HG02759 (cell line): Measurements from ENCODE around the gene LYPLAL1.
"Not testable (repeated sequence)": the region's sequence is repeated elsewhere in the genome, so short reads cannot be mapped to it uniquely, and the experiment has no call there.

Experiments
- ATAC-seq: cut with Tn5 transposase; IDR thresholded peaks from one replicate; pipeline ENCODE4 v1.9.1; 2021; ENCODE audit warnings: mild to moderate bottlenecking, moderate library complexity; ENCODE audit not compliant: unreplicated experiment

Gene LYPLAL1

DNA sequence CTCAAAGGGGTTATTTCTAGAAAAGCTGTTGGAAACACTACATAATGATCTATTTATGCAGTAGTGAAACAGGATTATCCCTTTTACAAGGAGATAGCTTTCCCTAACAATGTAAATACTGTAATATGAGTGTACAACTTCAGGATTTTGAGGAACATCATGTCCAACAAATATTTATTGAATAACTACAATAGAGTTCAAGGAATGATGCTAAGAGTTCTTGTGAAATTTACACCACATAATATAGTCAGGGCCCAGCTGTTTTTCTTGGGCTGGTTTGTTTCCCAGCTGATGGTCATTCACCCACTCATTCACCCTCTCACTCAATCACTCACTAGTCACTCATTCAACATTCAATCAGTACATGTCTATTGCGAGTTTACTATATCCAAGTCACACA, 12.3 kb upstream of the LYPLAL1 start:
- ATAC-seq, result no peak

DNA sequence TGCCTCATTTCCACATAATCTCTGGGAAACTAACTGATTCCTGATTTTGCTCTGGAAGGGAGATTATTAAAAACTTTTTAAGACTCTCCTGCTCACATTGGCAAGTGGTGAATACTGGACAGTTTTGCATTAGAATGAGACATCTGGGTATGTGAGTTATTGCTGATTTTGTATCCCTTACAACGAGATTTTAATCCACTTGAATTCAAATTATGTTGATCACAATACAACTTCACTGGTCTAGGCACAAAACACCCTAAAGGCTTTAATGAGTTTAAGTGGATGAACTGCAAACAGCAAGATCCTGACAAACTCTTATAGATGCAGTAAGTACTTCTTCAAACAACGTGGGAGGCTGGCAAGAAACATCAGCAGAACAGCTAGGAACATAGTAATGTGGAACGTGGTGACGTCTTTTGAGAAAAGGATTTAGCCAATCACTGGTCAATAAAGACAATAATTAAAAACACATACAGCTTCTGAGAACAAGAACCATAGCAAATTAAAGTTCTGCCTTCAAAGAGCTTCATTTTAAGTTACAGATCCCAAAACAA, 10.2 kb upstream of the LYPLAL1 start:
- no peak for ATAC-seq

DNA sequence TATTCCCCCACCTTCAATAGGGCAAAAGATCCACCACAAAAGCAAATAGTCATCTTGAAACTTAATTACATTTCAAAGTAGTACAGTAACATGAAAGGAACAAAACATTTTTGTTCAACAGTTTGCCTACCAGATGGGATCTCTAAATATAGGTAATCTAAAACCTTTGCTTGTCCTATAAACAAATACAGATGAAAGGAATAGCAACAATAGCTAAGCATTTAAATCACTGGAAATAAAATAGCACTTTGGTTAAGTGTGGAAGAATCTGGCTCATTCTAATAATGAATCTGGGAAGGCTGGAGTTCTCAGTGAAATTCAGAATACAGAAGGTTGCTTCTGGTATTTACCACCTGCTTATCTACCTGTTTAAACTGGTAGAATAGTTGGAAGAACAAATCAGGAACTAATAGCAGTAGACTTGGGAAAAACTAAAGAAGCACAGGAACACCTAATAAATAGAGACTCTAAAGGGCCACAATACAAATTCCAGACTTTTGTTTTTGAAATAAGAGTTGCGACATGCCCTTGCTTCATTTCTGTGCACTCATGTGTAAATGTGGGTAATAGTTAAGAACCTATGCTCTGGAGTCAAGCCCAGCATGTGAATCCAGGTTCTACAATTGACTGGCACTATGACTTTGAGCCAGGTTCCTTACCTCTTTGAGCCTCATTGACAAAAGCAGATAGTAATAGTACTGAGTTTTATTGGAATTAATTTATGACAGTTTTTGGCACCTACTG, 2.3 kb upstream of the LYPLAL1 start:
- ATAC-seq, result no peak

DNA sequence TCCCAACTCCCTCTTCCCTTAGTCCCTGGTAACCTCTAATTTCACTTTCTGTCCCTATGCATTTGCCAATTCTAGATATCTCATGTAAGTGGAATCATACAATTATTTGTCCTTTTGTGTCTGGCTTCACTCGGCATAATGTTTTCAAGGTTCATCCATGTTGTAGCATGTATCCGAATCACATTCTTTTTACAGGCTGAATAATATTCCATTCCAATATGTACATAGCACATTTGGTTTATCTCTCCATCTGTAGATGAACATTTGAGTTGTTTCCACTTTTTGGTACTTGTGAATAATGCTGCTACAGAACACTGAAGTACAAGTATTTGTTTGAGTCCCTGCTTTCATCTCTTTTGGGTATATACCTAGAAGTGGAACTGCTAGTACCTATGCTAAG, 857 bp upstream of the LYPLAL1 start:
- no peak for ATAC-seq

DNA sequence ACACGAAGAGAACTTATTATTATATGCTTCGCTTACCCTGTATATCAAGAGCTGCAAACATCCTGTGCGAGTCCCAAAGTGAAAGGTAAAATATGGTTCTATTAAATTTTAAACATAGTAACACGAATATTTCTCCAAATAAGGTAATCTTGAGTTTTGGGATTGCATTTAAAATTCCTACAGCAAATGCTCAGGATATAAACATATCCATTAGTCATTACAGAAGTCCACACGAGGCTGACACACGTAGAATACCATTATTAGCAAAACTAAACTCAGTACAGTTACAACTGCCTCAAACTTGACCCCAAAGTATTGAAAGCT, 282 bp upstream of the LYPLAL1 start:
- peak; percentile 1 for ATAC-seq

DNA sequence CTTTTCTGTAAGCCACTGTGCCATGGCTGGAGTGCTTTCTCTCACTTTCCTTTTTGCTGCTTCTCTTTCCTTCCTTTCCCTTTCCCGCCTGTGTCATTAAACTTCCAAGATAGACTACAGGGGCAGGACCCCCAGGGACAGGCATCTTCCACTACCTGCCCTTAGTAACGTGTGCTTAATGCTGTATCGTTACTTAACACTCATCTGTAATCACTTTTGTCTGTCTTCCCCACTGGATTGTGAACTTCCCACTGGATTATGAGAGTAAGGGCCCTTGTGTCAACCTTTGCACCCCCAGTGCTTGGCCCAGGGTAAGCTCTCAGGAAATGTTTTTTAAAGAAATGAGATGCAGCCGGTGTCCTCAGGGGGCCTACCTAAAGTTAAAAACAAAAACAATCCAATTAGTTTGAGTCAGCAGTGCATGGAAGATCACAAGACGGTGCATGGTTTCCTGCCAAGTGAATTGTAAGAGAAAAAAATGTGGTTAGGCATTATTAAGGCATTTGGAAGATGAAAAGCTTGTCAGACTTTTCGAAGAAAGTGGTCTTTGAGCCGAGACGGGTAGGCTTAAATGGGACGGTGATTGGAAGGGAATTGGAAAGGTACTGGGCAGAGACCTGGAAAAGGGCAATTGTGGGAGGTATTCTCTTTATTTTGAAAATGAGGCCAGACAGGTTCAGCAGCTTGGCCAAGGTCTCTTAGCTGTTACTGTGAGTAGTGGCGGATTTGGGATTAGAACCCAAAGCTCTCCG, 958 bp downstream of the LYPLAL1 start:
- ATAC-seq, result no peak

DNA sequence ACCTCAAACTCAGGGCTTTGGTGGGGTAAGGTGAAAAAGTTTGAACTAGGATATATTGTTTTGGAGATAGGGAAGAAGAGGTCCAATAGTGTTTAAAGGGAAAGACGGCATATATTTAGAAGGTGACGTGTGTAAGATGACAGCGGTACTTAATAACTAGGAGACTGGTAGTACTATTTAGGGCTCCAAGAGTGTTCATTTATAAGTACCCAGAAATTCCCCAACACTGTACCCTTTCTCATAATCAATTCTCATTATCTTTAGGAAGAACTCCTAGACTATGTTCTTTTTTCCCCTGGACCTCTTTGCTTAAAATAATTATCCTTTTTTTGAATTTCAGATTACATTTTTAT, 1.5 kb downstream of the LYPLAL1 start:
- ATAC-seq, result no peak

DNA sequence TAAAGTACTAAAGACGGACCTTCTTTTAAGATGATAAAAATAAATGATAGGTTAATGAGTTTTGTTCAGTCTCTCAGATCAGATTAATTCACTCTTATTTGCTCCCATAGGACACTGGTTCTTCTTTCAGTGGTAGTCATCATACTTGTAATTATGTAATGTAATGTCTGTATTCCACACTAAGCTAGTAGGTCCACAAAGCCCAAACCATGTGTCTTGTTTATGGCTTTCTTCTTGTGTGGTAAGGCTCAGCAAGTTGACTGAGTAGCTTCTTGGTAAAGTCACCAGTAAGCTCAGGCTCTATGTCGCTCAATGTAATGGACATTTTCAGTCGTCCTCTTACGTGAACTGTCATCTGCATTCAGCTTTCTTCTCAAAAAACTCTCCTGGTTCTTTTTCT, 2.5 kb downstream of the LYPLAL1 start:
- no peak for ATAC-seq

DNA sequence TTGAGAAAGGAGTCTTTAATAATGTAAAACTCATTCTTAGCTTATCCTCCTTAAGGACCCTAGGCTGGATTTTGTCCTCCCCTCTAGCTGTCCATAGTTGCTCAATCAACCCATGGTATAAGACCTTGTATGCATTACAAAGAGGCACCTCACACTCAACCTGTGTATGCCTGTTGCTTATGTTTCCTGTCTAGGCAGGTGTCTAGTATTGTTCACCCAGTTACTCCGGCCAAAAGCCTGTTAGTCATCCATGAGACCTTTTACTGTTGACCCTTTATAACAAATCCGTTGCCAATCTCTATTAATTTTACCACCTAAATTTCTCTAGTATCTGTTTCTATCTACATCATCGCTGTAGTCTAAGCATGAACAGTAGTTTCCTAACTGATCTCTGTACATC, 3.7 kb downstream of the LYPLAL1 start:
- peak; percentile 35 for ATAC-seq

DNA sequence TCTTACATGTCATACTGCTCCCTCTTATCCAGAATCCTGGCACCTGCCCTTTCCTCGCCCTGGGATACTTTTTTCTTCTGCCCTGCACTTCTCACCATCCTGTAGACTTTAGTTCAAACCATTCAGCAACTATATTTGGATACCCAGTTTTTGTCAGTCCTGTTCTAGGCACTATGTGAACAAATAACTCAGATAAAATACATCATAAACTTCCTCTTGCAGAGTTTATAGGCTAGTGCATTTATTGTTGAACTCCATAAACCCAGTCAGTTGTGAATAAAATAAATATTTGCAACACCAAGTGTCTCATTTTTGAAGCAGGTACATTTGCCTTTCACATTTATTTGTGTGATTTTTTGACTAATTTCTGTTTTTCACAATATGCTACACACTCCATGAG, 4.3 kb downstream of the LYPLAL1 start:
- ATAC-seq, result no peak

DNA sequence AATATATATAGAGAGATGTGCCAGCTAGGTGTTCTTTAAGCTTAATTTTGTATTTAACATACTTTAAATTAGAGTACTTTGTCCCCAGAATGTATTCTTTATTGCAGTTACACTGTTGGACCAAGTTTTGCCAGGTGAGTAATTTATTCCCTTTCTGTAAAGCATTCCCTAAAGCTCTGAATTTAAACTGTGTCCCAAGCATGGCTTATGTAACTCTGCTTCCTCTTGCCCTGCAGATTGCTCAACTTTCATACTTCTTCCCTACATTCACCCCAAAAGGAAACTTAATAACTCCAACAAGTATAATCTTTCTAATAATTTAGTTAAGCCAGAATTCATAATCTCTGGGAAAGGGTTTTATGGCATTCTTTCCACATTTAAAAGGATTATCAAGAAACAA, 5.6 kb downstream of the LYPLAL1 start:
- ATAC-seq, result no peak

DNA sequence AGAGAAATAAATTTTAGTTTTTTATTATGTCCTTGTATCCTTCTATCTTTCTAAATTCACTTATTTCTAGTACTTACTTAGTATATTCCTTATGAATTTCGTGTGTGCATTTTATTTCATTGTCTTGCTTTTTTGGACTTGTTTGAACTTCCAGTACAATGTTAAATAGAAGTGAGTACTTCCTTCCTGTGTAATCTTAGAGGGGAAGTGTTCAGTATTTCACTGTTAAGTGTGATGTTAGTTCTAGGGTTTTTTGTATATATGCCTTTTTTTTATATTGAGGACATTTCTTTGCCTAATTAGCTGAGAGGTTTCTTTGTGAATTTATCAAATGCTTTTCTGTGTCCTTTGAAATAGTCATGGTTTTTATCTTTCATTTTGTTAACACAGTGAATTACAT, 10.7 kb downstream of the LYPLAL1 start:
- ATAC-seq, result no peak

DNA sequence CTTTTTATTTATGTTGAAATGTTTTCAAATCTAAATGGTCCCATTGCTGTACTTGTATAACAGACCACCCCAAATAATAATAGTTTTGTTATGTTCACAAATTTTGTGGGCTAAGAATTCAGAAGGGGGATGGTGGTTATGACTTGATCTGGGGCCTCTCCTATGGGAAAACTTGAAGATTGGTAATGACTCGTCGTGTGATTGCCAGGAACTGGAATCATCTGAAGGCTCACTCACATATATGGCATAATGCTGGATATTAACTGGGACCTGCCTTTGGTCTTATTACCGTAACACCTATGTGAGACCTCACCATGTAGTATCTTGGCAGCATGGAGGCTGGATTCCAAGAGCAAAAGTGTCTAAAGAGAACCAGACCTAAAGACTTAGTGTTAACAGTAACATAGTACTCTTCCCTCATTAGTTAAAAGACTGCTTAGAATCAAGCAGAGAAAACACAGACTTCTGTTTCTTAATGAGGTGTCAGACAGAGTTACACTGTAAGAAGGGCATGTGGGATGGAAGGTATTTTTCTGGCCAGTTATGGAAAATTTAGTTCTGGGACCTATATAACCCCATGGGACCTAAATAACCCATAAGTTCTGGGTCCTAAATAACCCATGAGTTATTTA, 11.9 kb downstream of the LYPLAL1 start:
- peak; percentile 22 for ATAC-seq

DNA sequence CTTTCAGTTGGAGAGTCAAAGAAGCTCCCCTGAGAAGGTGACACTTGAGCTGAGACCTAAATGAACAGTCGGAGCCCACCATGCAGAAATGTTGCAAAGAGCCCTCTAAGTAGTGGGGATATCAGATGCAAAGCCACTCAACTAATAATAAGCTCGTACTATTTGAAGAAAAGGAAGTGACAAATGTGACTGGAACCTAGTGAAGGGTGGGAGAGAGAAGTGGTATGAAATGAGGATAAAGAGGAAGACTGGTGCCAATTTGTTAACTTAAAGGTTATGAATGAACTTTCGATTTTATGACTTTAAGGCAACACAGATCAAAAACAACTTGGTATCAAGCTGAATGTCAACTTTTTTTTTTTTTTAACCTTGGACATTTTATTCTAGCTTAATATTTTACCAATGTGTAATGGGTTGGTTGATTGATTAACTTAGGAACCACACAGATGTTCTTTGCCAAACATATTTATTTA, 14.7 kb downstream of the LYPLAL1 start:
- peak; percentile 50 for ATAC-seq

DNA sequence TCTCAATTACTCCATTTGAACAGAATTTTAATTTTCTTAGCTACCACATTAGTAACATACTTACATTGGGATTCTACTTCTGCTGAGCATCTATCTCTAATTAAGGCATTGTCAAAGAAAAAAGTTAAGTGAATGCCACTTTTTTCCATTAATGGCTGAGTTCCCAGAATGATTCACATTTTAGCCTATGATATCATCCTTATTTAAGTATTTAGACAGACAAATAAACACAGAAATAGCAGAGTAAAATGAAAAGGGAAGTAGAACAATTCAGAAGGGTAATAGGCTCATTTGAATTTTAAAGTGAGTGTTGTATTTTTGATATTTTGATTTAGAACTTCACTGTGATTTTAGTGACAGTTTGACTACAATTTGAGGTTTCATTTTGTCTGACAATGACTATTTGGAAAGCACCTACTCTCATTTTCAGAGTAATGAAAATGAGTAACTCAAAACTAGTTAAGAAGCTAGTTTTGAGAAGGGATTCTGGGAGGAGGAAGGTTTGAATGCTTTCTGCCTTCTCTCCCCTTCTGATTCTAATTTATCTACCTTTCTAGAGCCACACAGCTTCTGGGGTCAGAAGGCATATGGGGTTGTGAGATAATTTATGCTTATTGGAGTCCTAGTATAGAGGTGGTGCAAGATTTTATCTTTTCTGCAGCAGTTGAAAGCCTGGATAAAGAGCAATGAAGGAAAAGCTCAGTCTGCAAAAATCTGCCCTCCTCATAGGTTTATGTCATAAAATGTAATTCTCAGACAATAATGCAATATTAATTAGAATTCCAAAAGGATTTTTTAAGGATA, 15.5 kb downstream of the LYPLAL1 start:
- ATAC-seq, result peak; percentile 69

DNA sequence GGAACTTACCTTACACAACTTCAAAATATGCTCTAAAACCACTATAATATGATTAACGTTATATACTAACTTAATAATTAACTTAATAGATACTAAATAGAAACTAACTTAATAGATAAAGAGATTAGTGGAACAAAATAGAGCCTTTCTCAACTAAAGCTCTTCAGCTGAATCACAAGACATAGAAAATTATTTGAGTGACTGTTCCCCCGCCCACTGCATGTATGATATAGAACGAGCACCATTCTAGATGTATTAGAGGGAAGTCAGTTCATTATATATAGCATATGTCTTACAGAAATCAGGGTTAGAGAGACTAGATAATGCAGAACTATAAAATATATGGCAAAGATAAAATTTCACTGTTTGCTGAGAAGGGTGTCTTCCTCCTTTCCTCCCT, 16.3 kb downstream of the LYPLAL1 start:
- no peak for ATAC-seq

DNA sequence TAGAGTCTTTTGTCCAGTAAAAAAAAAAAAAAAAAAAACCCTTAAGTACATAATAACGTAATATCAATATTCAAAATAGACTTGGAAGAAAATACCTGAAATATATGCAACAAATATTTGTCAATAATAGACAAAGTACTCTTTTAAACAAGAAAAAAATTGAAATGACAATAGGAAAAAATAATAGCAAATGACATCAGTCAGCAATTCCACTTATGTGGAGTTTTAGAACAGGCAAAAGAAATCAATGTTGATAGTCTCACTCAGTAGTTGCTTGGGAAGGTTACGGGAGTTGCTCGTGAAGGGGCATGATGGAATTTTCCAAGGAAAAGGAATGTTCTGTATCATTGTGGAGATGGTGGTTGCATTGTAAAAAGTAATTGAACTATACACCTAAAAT, 16.9 kb downstream of the LYPLAL1 start:
- no peak for ATAC-seq

DNA sequence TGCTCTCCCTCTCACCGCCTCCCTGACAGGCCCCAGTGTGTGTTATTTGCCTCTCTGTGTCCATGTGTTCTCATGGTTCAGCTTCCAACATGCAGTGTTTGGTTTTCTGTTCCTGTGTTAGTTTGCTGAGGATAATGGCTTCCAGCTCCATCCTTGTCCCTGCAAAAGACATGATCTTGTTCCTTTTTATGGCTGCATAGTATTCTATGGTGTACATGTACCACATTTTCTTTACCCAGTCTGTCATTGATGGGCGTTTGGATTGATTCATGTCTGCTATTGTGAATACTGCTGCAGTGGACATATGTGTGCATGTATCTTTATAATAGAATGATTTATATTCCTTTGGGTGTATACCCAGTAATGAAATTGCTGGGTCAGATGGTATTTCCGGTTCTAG, 22.2 kb downstream of the LYPLAL1 start:
- ATAC-seq, result not testable (repeated sequence)

DNA sequence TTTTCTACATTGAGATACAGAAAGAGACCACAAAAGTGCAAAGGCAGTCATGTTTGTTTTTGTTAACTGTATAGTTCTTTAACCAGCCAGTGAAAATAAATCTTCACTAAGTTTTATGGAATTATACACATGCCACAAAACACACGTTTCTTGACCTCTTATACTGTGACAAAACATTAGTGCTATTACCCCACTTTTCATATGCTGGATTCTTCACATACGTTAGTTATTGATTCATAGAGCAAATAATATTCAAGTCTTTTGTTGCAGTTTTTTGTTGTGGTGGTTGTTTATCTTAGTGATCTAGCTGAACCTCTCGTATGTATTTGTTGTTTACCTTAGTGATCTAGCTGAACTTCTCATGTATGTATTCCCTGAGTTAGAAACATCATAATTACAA, 28.0 kb downstream of the LYPLAL1 start:
- no peak for ATAC-seq

DNA sequence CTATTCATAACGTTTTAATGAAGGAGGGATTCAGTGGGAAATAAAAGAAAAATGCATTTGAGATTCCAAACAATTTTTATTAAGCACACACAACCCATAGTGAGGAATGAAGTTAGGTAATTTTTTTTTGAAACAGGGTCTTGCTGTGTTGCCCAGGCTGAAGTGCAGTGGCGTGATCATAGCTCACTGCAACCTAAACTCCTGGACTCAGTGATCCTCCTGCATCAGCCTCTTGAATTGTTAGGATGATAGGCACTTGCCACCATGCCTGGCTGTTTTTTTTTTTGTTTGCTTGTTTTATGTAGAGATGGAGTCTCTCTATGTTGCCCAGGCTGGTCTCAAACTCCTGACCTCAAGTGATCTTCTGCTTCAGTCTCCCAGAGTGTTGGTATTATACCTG, 28.9 kb downstream of the LYPLAL1 start:
- ATAC-seq, result no peak

DNA sequence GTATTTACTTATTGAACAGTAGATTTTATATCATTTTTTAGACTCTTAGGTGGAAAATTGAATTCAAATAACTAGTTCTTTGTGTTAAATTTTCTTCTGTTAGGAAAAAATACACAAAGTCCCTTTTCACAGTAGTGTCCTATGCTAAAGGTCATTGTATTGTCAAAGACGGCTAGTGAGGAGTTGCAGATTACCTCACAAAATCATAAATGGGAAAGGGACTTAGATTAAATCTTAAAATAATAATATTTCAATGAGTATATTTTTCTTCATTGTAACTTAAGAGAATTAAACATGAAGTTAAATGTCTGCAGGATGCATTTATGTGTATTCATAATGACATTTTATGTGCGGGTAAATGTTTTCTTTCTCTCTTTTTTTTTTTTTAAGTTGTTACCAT, 32.7 kb downstream of the LYPLAL1 start:
- ATAC-seq, result no peak
